GM19035 (cell line): Measurements from ENCODE around the gene FIGLA.

Experiments used
- ATAC-seq: cut with Tn5 transposase; IDR thresholded peaks from one replicate; pipeline ENCODE4 v1.9.1; 2021; ENCODE audit not compliant: unreplicated experiment

The FIGLA gene

GRCh38 chr2:70790136-70790828 is at the start of gene FIGLA:
Gene FIGLA, minus strand, starts transcription at chr2:70790643. Its CDS starts 5 bp downstream, at chr2:70790638.
- ATAC-seq: no peak

DNA sequence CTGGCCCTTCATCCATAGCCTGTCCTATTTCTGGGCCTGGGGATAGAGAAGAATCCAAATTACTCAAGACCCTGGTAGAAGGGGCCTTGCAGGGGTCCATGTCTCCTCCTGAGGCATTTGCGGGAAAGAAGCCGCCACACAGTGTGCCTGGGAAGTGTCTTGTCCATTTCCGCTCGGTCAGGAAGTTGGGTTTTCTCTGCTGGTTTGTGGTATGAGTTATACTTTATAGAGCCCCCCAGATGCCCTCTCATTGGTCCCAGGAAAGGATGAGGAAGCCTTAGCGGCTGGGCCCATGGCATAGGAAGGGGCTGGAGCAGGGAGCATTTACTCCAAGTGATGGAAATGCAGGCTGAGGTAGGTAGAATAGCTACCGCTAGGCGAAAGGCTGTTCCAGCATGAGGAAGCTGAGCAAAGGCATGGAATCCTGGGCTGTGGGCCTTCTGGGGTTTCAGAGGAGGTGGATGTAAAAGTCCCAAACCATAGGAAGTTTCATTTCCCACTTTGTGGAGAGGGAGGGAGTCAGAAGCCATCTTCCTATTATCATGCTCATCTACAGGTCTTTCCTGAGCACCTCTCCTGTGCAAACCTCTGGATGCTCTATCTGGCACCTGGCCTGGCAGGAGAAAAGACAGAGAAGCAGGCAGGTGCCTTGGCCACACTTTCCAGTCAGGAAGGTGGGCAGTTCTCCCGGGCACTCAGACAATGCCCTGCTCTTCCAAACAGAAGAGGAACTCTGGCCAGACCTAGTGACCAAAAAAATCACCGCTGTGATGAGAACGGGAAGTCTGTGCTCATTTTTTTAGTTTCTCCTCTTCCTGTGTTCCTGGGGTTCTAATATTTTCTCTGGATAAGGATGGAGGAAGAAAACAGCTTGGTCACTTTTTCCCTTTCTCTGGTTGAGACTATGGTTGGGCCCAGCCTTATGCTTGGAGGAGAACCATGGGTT is 47.8 kb upstream of the FIGLA start:
- ATAC-seq: no peak

- ATAC-seq: no peak
Observed at GRCh38 chr2:70835643-70836042, 45.2 kb upstream of the FIGLA start, which contains the start of gene CD207. Gene CD207, minus strand, starts transcription at chr2:70835816. Its CDS starts 40 bp downstream, at chr2:70835776.

- ATAC-seq: no peak
Observed at GRCh38 chr2:70834881-70835280, 44.4 kb upstream of the FIGLA start.

GRCh38 chr2:70834106-70834505 is 43.7 kb upstream of the FIGLA start:
- ATAC-seq: no peak

DNA sequence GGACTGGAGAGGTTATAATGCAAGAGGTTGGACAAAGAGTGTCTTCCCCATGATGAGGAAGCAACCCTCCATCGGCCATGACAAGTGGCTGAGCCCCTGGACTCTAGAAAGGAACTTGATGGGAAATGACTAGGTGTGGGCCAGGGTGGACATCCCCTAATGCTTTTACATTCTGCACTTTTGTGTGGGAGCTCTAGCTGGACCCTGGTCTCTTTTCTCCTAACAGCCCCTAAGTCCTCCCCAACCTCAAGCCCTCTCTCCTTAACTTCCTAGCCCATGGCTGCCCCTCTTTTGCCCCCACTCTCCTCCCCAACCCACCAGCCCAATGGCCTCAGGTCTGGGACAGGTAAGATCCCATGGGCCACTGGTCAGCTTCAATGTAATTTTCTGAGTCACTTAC is 42.8 kb upstream of the FIGLA start:
- ATAC-seq: no peak

- no peak for ATAC-seq
Observed at GRCh38 chr2:70832386-70832785, 41.9 kb upstream of the FIGLA start.

DNA sequence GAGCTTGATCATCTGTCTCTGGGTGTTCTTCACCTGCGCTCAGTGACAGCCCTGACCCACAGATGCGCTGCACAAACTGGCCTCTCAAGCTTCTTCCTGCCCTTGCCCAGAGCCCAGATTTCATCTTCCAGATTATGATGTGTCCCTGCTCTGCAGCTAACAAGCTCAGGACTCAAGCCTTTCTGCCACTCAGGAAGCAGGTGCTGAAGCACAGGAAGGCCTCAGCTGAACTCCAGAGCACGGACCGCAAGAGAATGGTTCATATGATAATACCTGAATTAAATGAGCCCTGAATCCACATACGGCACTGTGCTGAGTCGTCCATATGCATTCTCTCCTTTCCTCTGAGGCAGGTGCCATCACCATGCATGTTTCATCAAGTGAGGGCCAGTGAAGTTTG is 41.4 kb upstream of the FIGLA start:
- no peak for ATAC-seq

- ATAC-seq: no peak
Observed at GRCh38 chr2:70830366-70830765, 39.9 kb upstream of the FIGLA start.

DNA sequence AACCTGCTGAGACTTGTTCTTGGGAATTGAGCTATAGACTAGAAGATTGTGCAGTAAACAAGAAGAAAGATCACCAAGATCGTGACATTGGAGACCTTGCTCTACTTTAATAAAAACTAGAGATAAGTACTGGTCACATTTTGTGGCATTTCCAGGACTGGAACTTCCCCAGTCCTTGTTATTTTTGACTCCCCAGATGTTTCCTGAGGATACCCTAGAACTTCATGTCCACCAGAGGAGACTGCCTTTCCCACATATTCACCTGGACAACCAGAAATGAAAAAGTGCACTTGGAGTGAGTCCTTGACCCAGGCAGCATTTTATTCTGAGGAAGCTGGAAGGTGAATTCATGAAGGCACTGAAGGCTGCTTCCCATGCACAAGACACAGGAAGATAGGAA is 39.5 kb upstream of the FIGLA start:
- ATAC-seq: no peak

DNA sequence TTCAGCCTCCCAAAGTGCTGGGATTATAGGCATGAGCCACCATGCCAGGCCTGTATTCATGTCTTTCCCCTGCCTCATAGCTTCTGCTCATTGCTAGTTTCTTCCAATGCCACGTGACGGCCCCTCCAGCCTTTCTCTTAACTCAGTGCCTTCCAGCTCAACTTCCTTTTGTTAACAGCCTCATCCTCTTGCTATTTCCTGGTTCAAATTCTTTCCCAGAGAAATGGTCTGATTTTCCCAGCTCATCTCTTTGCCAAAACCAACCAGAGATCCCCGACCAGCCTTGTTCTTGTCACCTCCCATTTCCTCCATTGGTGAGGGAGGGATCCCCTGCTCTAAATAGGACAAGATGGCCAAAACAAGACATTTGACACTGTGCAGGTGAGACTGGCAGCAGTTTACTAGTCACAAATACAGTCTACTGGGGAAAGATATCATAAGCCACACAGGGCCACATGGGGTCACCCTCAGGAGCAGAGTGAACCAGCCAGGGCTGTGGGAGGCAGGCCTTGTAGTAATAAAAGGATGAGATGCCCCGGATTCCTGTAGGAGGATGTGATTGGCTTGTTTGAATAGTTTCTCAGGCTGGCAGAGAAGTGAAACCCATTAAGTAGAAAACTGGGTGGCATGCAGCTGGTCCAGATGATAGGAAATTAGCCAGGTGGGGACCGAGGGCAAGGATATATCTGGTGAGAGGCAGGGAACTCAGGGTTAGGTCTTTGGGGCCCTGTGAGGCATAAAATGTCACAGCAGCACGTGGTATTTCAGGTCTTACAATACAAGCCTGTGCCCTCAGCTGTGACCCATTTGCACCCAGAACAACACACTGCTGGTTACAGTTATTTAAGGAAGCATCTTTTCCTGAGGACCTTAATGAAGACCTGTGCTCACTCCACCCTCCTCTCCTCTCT is 38.7 kb upstream of the FIGLA start:
- ATAC-seq: no peak

GRCh38 chr2:70828115-70828514 is 37.7 kb upstream of the FIGLA start:
- no peak for ATAC-seq

- no peak for ATAC-seq
Observed at GRCh38 chr2:70827388-70827787, 36.9 kb upstream of the FIGLA start.

DNA sequence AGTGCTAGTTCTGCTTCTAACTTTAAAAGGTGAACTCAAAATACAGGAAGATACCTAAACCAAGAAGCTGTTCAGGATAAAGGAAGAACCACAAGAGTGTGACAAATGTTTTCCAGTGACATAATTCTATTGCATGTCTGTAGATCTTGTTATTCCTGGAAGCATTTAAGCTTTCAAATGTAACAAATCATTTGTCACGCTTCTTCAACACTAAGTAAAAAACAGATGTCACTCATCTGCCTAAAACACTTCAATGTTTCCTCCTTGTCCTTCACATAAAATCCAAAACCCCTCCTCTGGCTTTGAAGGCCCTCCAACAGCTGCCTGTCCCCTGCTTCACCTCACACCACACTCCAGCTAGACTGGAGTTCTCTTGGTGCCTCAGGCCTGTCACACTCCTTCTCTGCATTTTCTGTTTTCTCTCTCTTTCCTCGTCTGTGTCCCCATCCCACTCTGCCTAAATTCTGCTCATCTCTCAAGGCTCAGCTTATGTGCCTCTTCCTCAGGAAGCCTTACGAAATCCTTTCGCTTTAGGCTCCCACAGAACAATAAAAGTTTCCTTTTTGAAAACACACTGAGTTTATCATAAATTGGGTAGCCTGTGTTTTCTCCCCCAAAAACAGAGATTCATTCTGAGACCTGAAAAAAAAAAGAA is 36.4 kb upstream of the FIGLA start:
- no peak for ATAC-seq

GRCh38 chr2:70823249-70823648 is 32.8 kb upstream of the FIGLA start:
- ATAC-seq: no peak

DNA sequence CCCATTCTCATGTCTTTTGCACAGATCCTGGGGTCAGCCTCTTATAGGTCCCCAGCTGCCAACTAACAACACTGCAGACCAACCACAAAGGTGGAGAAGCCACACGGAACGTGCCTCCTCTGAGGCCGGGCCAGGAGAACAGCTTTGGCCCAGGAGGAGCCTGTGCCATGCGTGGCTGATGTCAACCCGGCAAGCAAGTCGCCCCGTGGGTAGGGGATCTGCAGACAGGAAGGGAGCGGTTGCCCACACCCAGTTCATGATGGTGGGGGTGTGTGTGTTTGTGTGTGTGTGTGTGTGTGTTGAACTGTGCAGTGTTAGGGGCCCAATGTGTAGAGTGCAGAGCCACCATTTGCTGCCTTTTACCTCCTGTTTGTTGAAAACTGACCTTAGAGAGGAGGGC is 32.4 kb upstream of the FIGLA start:
- no peak for ATAC-seq

DNA sequence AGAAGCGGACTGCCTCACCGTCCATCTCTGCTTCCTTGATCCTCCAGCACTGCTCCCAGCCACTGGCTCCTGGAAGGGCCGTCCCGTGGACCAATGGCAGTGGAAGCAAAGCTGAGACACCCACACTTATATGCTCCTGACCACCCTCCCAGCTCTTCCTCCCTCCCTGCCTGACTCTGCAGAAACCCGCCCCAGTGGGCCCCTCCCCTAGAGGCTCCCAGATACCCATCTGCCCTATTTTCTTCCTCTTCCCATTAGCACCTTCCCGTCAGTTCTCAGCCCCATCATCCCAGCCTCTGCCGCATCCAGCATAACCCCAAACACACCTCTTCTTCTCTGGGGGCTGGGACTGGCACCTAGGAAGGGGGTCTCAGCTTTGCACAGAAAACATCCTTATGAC is 30.1 kb upstream of the FIGLA start, which contains the start of gene CLEC4F:
Gene CLEC4F, minus strand, starts transcription at position 101 of the 400 bp plus-strand sequence. Its CDS starts 76 bp downstream, at position 25.
- no peak for ATAC-seq

- no peak for ATAC-seq
Observed at GRCh38 chr2:70817284-70817954, 27.0 kb upstream of the FIGLA start.

- ATAC-seq: no peak
Observed at GRCh38 chr2:70816726-70817125, 26.3 kb upstream of the FIGLA start.
